ENCODE measurements around the gene BTF3L4. TPM values are rescaled to one million over a fixed set of nuclear protein-coding genes. Genes with fewer than 3 reads are reported as not detected.

The BTF3L4 gene
- total and polyA plus RNA-seq, 9 donors, result 58.7 to 80.3 (median 73.1) TPM

- H3K4me1 ChIP-seq (ENCODE audit: control insufficient read depth, insufficient read depth, low read length), result peaks cover 10% of the 10 kb centered on the region
- DNase-seq, result no peak
- peak overlapping the region; percentile 97 for H3K27ac ChIP-seq (ENCODE audit: low read length)
- no peaks in the 10 kb centered on the region for H3K27me3 ChIP-seq (ENCODE audit: control insufficient read depth, insufficient read depth, low read length)
- no peaks in the 10 kb centered on the region for H3K9me3 ChIP-seq (replicated peaks; ENCODE audit: control insufficient read depth, low read depth, low read length)
- peak overlapping the region; percentile 93 for H3K4me3 ChIP-seq (ENCODE audit: low read length)
- WGBS (ENCODE audit: insufficient coverage), result 3% methylated on average over 8 of the region's 13 CpGs
- peaks cover 4% of the 10 kb centered on the region for H3K36me3 ChIP-seq (ENCODE audit: control insufficient read depth, insufficient read depth, low read length)
Measured at GRCh38 chr1:52054496-52055065, 1.5 kb upstream of the BTF3L4 start.

GRCh38 chr1:52055066-52055865, 829 bp upstream of the BTF3L4 start, which contains the start of gene TXNDC12:
Gene TXNDC12 (minus strand): TSS chr1:52055191. CDS start chr1:52055096, 95 bp downstream.
- Histone ChIP-seq H3K27ac (ENCODE audit: low read length) (peak within 1 kb of the TSS; percentile 97), H3K36me3 (ENCODE audit: control insufficient read depth, insufficient read depth, low read length) (peaks cover 6% of the 10 kb centered on the region), H3K4me3 (ENCODE audit: low read length) (peak within 1 kb of the TSS; percentile 93), H3K4me1 (ENCODE audit: control insufficient read depth, insufficient read depth, low read length) (peaks cover 10% of the 10 kb centered on the region), H3K9me3 (replicated peaks; ENCODE audit: control insufficient read depth, low read depth, low read length) (no peaks in the 10 kb centered on the region), H3K27me3 (ENCODE audit: control insufficient read depth, insufficient read depth, low read length) (no peaks in the 10 kb centered on the region)
- peak; percentile 96 for DNase-seq
- WGBS (ENCODE audit: insufficient coverage), result 0% methylated on average over 20 of the region's 45 CpGs

DNA sequence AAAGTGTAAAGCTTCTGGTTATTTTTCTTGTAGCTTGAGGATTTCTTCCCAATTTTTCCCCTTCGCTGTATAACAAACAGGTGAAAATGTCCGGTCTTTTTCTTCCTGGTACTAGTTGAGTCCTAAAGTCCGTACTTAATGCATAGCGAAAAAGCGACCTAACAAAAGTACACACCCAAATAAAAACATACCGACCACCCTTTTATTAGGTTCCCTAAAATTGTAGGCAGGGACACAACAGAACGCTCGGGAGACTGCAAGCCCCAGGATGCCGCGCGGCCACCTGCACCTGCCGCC, 281 bp upstream of the BTF3L4 start:
- Histone ChIP-seq H3K27me3 (ENCODE audit: control insufficient read depth, insufficient read depth, low read length) (no peaks in the 10 kb centered on the region), H3K27ac (ENCODE audit: low read length) (peak overlapping the region; percentile 97), H3K36me3 (ENCODE audit: control insufficient read depth, insufficient read depth, low read length) (peaks cover 11% of the 10 kb centered on the region), H3K9me3 (replicated peaks; ENCODE audit: control insufficient read depth, low read depth, low read length) (no peaks in the 10 kb centered on the region), H3K4me3 (ENCODE audit: low read length) (peak overlapping the region; percentile 93), H3K4me1 (ENCODE audit: control insufficient read depth, insufficient read depth, low read length) (peaks cover 10% of the 10 kb centered on the region)
- DNase-seq, result no peak
- 0% methylated on average over 6 of the region's 12 CpGs for WGBS (ENCODE audit: insufficient coverage)

DNA sequence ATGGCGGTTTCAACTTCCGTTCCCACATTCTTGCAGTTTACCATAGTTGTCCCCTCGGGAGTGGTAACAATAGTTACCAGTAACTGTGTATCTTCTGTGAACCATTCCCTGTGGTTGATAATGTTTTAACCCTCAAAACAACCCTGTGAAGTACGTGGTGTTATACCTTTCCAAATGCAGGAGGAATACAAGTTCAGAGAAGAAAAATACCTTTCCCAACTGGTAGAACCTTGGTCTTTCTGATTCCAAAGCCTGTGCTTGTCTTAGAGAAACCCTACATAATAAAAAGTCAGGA, 789 bp downstream of the BTF3L4 start:
- no CpG with 5 or more reads among the region's 4 CpGs for WGBS (ENCODE audit: insufficient coverage)

DNA sequence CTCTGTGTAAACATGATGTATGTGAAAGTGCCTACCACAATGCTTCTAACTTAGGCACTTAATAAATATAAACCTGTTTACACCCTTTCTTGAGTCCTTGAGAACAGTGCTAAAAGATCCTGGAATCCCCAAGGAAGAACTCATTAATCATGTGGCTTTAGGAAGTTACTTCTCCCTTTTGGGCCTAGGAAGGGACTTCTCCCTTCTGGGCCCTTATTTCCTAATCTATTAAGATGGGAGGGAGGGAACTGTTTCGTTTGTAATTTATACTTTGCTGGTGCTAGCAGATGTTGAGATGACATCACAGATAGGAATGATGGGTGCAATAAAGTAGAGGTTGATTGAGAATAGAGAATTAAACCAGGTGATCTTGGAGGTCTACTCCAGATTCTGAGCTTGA, 1.2 kb downstream of the BTF3L4 start:
- Histone ChIP-seq H3K4me3 (ENCODE audit: low read length) (peak overlapping the region; percentile 93), H3K4me1 (ENCODE audit: control insufficient read depth, insufficient read depth, low read length) (peaks cover 10% of the 10 kb centered on the region), H3K36me3 (ENCODE audit: control insufficient read depth, insufficient read depth, low read length) (peaks cover 10% of the 10 kb centered on the region), H3K27ac (ENCODE audit: low read length) (peak overlapping the region; percentile 90), H3K27me3 (ENCODE audit: control insufficient read depth, insufficient read depth, low read length) (no peaks in the 10 kb centered on the region), H3K9me3 (replicated peaks; ENCODE audit: control insufficient read depth, low read depth, low read length) (no peaks in the 10 kb centered on the region)
- WGBS (ENCODE audit: insufficient coverage), result no CpG with 5 or more reads among the region's 1 CpG
- peak; percentile 21 for DNase-seq

More for the DNA sequence above, 789 bp downstream of the BTF3L4 start:
- Histone ChIP-seq H3K9me3 (replicated peaks; ENCODE audit: control insufficient read depth, low read depth, low read length) (no peaks in the 10 kb centered on the region), H3K27me3 (ENCODE audit: control insufficient read depth, insufficient read depth, low read length) (no peaks in the 10 kb centered on the region), H3K4me1 (ENCODE audit: control insufficient read depth, insufficient read depth, low read length) (peaks cover 10% of the 10 kb centered on the region), H3K27ac (ENCODE audit: low read length) (peak overlapping the region; percentile 90), H3K4me3 (ENCODE audit: low read length) (peak overlapping the region; percentile 93), H3K36me3 (ENCODE audit: control insufficient read depth, insufficient read depth, low read length) (peaks cover 12% of the 10 kb centered on the region)
- peak; percentile 75 for DNase-seq

DNA sequence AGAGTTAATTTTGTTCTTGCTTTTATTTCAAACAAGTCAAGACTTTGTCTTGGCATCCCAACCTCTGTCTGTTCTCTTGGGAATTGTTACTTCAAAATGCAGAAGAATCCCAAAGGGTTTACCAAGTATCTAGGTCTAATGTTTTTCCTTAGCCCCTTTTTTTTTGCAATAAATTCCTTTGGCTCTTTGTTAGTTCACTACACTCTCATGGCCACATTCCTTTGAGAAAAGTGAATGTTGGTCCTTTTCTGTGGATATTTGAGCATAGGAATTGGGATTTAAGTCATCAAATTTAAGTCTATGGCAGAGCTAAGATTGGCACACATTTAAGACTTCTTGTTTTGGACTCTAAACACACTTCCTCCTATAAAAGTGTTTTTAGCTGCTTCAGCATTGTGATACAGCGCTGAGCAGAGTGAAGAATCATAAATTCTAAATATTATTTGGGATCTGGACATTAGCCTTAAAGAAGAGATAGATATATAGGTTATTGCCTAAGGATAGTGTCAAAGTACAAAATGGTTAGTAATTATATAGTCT, 1.9 kb downstream of the BTF3L4 start:
- Histone ChIP-seq H3K27ac (ENCODE audit: low read length) (no peak overlapping the region), H3K4me1 (ENCODE audit: control insufficient read depth, insufficient read depth, low read length) (peaks cover 10% of the 10 kb centered on the region), H3K27me3 (ENCODE audit: control insufficient read depth, insufficient read depth, low read length) (no peaks in the 10 kb centered on the region), H3K9me3 (replicated peaks; ENCODE audit: control insufficient read depth, low read depth, low read length) (no peaks in the 10 kb centered on the region), H3K4me3 (ENCODE audit: low read length) (no peak overlapping the region), H3K36me3 (ENCODE audit: control insufficient read depth, insufficient read depth, low read length) (peaks cover 15% of the 10 kb centered on the region)
- no CpG with 5 or more reads among the region's 1 CpG for WGBS (ENCODE audit: insufficient coverage)
- peak; percentile 11 for DNase-seq

DNA sequence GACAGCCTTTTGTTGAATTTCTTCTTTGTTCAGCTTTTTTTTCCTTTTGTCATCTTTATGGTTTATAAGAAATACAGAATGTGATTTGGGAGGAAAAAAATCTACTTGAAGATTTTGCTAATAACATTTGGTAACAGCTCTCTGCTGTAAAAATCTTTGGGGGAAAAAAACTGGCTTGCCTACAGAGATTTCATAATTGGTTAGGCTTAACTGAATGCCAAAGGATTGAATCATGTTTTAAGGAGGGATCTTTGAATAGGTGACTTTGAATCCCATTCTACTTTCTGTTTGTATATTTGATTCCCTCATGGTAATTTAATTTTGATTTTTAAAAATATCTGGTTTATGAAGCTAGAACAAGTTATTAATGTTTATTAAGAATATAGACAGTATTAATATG, 3.2 kb downstream of the BTF3L4 start:
- Histone ChIP-seq H3K36me3 (ENCODE audit: control insufficient read depth, insufficient read depth, low read length) (peaks cover 25% of the 10 kb centered on the region), H3K4me3 (ENCODE audit: low read length) (no peak overlapping the region), H3K9me3 (replicated peaks; ENCODE audit: control insufficient read depth, low read depth, low read length) (no peaks in the 10 kb centered on the region), H3K4me1 (ENCODE audit: control insufficient read depth, insufficient read depth, low read length) (peaks cover 8% of the 10 kb centered on the region), H3K27me3 (ENCODE audit: control insufficient read depth, insufficient read depth, low read length) (no peaks in the 10 kb centered on the region), H3K27ac (ENCODE audit: low read length) (no peak overlapping the region)
- no peak for DNase-seq

DNA sequence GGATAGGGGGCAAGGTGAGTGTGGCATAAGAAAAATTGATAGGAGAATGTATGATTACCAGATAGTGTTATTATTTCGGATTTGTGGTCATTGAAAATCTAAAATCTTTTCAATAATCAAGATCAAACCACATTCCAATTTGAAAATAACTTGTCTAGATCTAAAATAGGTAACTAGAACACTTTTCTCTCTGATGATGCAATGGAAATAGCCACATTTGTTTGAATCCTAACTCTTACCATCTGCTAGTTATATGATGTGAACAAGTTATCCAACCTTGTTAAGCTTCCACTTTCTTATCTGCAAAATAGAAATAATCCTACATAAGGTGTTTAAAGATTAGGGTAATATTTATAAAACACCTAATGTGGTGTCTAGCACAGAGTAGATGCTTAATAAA, 3.8 kb downstream of the BTF3L4 start:
- H3K36me3 ChIP-seq (ENCODE audit: control insufficient read depth, insufficient read depth, low read length), result peaks cover 25% of the 10 kb centered on the region
- H3K4me1 ChIP-seq (ENCODE audit: control insufficient read depth, insufficient read depth, low read length), result peaks cover 5% of the 10 kb centered on the region
- no peak overlapping the region for H3K27ac ChIP-seq (ENCODE audit: low read length)
- no peaks in the 10 kb centered on the region for H3K27me3 ChIP-seq (ENCODE audit: control insufficient read depth, insufficient read depth, low read length)
- H3K9me3 ChIP-seq (replicated peaks; ENCODE audit: control insufficient read depth, low read depth, low read length), result no peaks in the 10 kb centered on the region
- no CpG with 5 or more reads among the region's 1 CpG for WGBS (ENCODE audit: insufficient coverage)
- no peak overlapping the region for H3K4me3 ChIP-seq (ENCODE audit: low read length)
- no peak for DNase-seq

DNA sequence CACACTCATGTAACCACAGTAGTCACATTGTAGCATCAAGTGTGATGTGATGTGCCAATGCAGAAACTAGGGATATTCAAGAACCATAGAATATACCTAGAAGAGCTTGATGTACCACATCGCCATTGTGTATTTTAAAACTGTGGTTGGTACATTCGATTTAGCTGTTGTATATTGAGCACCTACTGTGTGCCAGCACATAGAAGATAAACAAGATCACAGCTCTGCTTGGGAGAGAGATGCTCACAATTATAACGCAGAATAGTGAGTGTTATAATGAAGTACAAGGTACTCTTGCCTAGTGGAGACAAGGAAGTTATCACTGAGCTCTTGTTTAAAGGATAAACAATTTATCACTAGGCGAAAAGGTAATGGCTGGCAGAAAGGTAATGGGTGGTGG, 4.7 kb downstream of the BTF3L4 start:
- 100% methylated on average over 2 of the region's 4 CpGs for WGBS (ENCODE audit: insufficient coverage)
- H3K9me3 ChIP-seq (replicated peaks; ENCODE audit: control insufficient read depth, low read depth, low read length), result no peaks in the 10 kb centered on the region
- no peak for DNase-seq
- peaks cover 5% of the 10 kb centered on the region for H3K4me1 ChIP-seq (ENCODE audit: control insufficient read depth, insufficient read depth, low read length)
- peaks cover 31% of the 10 kb centered on the region for H3K36me3 ChIP-seq (ENCODE audit: control insufficient read depth, insufficient read depth, low read length)
- H3K27me3 ChIP-seq (ENCODE audit: control insufficient read depth, insufficient read depth, low read length), result no peaks in the 10 kb centered on the region
- no peak overlapping the region for H3K4me3 ChIP-seq (ENCODE audit: low read length)
- H3K27ac ChIP-seq (ENCODE audit: low read length), result no peak overlapping the region

DNA sequence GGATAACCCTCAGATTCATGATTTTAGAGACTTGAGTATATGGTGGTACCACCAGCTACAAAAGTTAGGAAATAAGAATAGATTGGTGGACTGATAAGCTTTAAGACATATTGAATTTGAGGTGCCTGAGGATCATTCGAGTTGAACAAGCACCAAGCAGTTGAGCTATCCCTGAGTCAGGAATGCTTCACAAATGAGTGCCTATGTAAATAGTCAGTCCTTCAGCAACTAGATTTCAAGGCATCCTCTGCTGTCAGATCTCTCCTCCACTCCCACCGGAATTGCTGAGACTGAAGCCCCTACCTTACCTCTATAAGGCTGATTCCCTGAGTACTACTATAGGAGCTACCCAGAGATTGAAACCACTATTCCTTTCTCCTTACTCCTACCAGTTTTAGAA, 7.1 kb downstream of the BTF3L4 start:
- peaks cover 50% of the 10 kb centered on the region for H3K36me3 ChIP-seq (ENCODE audit: control insufficient read depth, insufficient read depth, low read length)
- no peaks in the 10 kb centered on the region for H3K27me3 ChIP-seq (ENCODE audit: control insufficient read depth, insufficient read depth, low read length)
- DNase-seq, result no peak
- H3K9me3 ChIP-seq (replicated peaks; ENCODE audit: control insufficient read depth, low read depth, low read length), result no peaks in the 10 kb centered on the region
- H3K4me1 ChIP-seq (ENCODE audit: control insufficient read depth, insufficient read depth, low read length), result no peaks in the 10 kb centered on the region
- H3K4me3 ChIP-seq (ENCODE audit: low read length), result no peak overlapping the region
- 90% methylated on average over 2 of the region's 2 CpGs for WGBS (ENCODE audit: insufficient coverage)
- H3K27ac ChIP-seq (ENCODE audit: low read length), result no peak overlapping the region

Measured in muscle of leg (tissue), 11 donors.